Measurements from ENCODE around the gene THPO.
"Not testable (repeated sequence)": the region's sequence is repeated elsewhere in the genome, so short reads cannot be mapped to it uniquely, and the experiment has no call there.

Gene THPO

DNA sequence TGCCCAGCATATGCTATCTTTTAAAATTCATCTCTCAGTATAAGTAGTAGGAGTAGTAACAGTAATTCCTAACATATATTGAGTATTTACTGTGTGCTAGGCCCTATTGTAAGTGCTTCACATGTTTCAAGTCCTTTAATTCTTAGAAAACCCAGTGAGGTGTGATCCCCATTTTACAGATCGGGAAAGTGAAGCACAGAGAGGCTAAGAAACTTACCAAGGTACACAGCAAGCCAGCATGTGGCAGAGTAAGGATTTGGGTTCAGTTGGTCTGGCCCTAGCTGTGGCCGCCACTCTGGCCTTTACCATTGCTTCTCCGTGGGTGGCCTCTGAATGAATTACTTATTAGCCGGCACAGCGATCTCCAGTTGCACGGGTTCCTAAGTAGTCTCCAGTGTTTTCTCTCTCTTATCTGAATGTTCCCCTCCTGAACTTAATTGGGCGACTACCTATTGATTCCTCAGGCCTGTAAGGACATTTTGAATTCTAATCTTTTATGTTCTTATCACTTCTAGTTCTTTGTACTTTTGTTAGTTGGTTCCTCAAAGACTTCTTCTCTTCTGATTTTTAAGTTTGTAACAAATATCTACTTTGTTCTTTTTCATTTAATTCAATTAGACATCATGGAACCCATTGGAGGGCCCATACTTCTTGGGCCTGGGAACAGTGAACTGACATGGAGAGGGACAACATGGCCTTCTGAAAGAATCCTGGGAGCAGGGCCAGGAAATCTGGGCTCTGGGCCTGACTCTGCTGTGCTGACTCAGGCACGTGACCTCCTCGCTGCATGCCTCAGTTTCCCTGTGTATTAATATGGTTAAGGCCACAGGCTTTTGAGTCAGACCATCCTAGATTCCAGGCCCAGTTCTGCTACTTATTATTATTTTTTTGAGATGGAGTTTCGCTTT is 28.2 kb downstream of the THPO start:
- no peak for DNase-seq (ENCODE audit: low read depth)

DNA sequence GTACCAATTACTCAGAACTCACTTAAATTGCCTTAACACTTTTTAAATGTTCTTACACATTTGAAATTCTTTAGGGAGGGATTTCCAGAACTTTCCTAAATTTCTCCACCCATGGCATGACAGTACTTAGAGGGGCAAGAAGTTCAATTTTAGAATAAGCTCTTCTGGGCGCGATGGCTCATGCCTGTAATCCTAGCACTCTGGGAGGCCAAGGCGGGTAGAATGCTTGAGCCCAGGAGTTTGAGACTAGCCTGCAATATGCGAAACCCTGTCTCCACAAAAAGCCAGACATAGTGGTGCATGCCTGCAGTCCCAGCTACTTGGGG is 30.0 kb downstream of the THPO start:
- no peak for DNase-seq (ENCODE audit: low read depth)

- no peak for DNase-seq (ENCODE audit: low read depth)
These were observed 30.5 kb downstream of the THPO start for GRCh38 chr3:184347321-184348056.

- DNase-seq (ENCODE audit: low read depth): no peak
These were observed 31.4 kb downstream of the THPO start for GRCh38 chr3:184346480-184347190.

- no peak for DNase-seq (ENCODE audit: low read depth)
These were observed 32.5 kb downstream of the THPO start for GRCh38 chr3:184345317-184346144.

DNA sequence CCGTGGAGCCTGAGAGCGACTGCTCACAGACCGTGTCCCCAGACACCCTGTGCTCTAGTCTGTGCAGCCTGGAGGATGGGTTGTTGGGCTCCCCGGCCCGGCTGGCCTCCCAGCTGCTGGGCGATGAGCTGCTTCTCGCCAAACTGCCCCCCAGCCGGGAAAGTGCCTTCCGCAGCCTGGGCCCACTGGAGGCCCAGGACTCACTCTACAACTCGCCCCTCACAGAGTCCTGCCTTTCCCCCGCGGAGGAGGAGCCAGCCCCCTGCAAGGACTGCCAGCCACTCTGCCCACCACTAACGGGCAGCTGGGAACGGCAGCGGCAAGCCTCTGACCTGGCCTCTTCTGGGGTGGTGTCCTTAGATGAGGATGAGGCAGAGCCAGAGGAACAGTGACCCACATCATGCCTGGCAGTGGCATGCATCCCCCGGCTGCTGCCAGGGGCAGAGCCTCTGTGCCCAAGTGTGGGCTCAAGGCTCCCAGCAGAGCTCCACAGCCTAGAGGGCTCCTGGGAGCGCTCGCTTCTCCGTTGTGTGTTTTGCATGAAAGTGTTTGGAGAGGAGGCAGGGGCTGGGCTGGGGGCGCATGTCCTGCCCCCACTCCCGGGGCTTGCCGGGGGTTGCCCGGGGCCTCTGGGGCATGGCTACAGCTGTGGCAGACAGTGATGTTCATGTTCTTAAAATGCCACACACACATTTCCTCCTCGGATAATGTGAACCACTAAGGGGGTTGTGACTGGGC is 33.3 kb downstream of the THPO start:
- no peak for DNase-seq (ENCODE audit: low read depth)

- no peak for DNase-seq (ENCODE audit: low read depth)
These were observed 34.7 kb downstream of the THPO start for GRCh38 chr3:184343200-184343876.

- DNase-seq (ENCODE audit: low read depth): no peak
These were observed 36.1 kb downstream of the THPO start for GRCh38 chr3:184341925-184342324.

GRCh38 chr3:184339451-184340135 is 38.4 kb downstream of the THPO start:
- not testable (repeated sequence) for DNase-seq (ENCODE audit: low read depth)

- no peak for DNase-seq (ENCODE audit: low read depth)
These were observed 39.0 kb downstream of the THPO start for GRCh38 chr3:184339001-184339400.

DNA sequence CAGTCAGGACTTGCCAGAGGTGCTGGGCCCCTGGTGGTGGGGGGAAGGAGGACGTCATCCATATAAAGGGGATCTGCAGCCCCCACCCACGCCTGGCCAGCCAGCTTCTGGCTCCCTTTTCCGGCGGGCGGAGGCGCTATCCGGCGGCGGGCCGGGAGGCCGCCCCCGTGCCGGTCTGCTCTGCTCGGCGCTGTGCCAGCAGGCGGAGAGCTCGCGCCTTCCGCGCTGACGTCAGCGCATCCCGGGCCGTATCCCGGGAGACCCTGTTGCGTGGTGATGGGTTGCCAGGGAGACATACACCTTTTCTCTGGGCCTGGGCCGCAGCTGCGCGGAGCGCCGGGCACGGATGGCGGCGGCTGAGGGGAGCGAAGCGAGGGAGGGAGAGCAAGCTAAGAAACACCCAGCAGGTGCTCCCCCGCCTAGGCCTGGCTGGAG is 39.5 kb downstream of the THPO start:
- peak; percentile 16 for DNase-seq (ENCODE audit: low read depth)

DNA sequence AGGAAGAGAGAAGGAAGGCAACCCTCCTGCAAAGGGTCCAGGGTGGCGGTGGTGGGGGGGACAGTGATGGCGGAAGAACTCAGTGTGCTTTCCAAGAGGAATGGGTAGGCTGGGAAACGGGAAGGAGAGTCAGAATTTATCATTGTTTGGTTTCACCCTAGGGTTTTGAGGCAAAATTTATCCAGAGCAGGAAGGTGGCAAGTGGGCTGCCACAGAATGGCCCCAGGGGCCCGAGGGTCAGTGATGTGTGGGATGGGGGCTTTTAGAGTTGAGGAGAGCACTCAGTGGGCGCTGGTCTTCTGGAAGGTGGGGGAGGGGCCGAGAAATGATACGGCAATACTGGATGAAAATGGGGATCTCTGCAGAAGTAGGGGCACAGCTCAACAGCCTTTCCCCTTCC is 40.0 kb downstream of the THPO start:
- no peak for DNase-seq (ENCODE audit: low read depth)

GRCh38 chr3:184337399-184337714 is 40.6 kb downstream of the THPO start, which contains the start of gene FAM131A:
FAM131A (plus strand) TSS chr3:184337600; CDS start chr3:184337631, 31 bp downstream.
- DNase-seq (ENCODE audit: low read depth): no peak

GRCh38 chr3:184336547-184337398 is 41.2 kb downstream of the THPO start:
- DNase-seq (ENCODE audit: low read depth): no peak

DNA sequence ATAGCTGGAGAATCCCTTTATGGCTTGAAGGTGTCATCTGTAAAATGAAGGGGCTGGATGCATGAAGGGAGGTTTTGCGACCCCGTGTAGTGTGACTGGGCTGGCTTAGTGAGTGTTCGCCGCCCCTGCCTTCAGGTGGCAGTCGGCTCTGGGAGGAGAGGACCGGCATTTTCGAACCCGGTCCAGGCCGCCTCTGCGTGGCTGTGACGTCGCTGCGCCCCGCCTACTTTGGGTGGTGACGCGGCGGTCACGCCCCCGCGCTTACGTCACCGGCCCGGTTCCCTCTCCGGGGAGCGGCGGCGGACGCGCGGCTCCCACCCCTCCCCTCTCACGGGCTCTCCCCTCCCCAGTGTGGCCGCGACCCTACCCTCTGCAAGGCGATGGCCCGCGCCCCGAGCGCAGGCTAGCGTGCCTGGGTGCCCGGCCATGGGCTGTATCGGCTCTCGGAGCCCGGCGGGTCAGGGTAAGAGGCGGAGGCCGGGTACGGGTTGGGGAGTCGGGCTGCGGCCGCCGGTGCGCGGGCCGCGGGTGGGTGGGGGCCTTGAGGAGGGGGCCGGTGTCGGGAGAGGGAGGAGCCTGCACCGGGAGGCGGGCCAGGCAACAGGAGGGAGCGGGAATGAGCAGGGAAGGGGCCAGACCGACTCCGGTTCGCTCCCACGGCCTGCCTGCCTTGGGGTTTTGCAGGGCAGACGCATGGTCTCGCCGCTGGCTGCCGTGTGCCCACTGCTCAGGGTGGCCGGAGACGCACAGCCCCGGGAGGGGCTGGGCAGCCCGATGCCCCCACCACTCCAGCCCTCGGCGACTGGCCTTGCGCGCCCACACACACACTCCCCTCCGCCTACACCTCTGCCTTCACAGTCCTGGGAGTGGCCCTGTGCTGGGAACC is 42.1 kb downstream of the THPO start:
- DNase-seq (ENCODE audit: low read depth): peak; percentile 71

- no peak for DNase-seq (ENCODE audit: low read depth)
These were observed 42.7 kb downstream of the THPO start for GRCh38 chr3:184335291-184335660.

GRCh38 chr3:184334470-184335158 is 43.4 kb downstream of the THPO start:
- DNase-seq (ENCODE audit: low read depth): peak; percentile 54

Data from T-helper 22 cell (primary cell).